ENCODE data around the gene HRAS.

Gene HRAS

GRCh38 chr11:567011-567628 lies 31.7 kb upstream of the HRAS start:
- no peak for DNase-seq

DNA sequence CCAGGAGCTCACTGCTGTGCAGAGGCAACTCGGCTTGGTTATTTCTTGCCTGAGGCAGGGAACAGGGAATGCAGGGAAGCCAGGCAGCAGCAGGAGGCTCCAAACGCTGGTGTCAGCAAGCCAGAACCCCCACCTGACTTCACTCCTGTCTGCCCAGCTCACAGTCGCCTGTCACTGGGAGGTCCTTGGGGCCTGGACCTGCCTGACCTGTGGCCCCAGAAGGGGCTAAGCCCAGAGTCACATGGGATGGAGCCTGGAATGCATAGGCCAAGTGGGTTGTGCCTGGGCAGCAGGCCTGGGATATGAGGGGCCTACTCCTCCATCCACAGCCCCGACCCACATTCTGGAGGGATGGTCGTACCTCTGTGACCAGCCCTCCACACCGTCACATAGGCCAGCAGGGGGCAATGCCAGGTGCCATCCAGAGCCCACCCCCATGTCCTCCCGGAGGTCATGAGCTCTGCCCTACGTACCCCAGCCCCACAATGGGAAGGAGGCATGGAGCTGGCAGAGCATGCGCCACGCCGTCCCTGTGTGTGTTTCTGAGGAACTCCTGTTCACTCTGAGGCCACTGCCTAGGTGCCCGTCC lies 30.6 kb upstream of the HRAS start:
- DNase-seq = no peak

DNA sequence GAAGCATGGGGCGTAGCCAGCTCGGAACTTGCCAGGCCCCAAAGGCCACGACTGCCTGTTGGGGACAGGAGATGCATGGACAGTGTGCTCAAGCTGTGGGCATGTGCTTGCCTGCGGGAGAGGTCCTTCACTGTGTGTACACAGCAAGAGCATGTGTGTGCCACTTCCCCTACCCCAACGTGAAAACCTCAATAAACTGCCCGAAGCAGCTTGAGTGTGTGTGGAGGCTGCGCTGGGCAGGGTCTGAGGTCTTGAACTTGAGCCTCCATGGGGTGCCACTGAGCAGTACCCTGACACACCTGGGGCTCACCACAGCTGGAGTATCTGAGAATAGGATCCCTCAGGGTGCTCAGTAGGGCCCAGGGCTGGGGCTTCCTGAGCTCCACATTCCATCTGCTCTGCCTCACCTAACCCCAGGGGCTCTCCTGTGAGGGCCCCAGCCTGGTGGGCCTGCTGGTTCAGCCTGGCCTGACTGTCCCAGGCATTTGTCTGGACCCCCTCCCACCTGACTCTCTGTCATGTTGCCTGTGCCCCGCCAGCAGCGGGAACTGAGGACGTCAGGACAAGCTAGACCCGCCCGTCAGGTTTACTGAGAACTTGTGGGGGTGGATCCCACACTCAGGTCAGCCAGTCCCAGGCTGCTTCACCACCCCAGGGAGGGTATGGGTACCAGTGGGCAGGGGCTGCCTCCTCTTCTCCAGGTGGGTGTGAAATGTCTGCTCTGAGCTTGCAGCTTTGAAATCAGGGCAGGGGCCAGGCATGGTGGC lies 28.6 kb upstream of the HRAS start:
- no peak for DNase-seq

DNA sequence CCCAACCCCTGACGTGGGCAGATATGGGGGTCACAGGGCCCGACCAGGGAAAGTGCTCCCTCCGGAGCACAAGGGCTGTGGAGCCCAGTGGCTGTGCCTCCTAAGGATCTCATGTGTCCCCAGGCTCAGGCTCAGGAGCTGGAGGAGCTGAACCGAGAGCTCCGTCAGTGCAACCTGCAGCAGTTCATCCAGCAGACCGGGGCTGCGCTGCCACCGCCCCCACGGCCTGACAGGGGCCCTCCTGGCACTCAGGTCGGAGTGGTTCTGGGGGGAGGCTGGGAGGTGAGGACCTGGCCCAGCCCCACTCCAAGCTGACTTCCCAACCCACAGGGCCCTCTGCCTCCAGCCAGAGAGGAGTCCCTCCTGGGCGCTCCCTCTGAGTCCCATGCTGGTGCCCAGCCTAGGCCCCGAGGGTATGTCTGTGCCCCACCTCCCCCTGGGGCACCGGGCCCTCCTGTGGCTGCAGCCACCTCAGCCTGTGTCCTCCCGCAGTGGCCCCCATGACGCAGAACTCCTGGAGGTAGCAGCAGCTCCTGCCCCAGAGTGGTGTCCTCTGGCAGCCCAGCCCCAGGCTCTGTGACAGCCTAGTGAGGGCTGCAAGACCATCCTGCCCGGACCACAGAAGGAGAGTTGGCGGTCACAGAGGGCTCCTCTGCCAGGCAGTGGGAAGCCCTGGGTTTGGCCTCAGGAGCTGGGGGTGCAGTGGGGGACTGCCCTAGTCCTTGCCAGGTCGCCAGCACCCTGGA lies 27.9 kb upstream of the HRAS start:
- no peak for DNase-seq

DNA sequence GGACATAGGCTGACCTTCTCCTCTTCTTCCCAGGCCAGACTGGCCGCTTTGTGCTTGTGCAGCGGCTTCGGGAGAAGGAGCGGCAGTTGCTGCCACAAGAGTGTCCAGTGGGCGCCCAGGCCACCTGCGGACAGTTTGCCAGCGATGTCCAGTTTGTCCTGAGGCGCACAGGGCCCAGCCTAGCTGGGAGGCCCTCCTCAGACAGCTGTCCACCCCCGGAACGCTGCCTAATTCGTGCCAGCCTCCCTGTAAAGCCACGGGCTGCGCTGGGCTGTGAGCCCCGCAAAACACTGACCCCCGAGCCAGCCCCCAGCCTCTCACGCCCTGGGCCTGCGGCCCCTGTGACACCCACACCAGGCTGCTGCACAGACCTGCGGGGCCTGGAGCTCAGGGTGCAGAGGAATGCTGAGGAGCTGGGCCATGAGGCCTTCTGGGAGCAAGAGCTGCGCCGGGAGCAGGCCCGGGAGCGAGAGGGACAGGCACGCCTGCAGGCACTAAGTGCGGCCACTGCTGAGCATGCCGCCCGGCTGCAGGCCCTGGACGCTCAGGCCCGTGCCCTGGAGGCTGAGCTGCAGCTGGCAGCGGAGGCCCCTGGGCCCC lies 26.8 kb upstream of the HRAS start:
- no peak for DNase-seq

GRCh38 chr11:561148-562003 lies 26.0 kb upstream of the HRAS start:
- DNase-seq = peak; percentile 41

- peak; percentile 99 for DNase-seq
These were observed 25.1 kb upstream of the HRAS start, which contains the start of the genes LMNTD2 and RASSF7 for GRCh38 chr11:560305-561147. LMNTD2 (minus strand) TSS chr11:560738; CDS start chr11:560716, 22 bp downstream. RASSF7 (plus strand) TSS chr11:560970; CDS start chr11:561769, 799 bp downstream.

DNA sequence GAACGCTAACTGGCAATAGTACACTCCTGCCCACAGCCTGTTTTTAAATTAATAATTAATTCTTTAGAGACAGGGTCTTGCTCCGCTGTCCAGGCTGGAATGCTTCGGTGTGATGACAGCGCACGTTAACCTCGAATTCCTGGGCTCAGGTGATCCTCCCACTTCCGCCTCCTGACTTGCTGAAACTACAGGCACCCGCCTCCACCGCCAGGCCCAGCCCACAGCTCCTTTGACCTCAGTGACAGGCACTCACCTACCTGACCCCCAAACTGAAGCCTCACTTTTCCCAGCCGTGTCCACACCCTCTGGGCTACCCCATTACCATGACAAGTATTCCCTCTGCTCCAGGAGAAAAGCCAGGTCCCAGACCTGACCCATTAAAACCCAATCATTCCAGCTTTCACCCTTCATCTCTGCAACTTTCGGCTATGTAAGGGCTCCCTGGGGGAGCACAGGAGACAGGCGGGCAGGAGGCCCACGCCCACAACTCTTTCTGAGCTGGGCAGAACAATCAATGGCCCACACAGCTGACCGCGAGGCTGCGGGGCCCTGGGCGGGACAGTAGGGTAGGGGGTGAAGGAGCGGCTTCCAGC lies 24.4 kb upstream of the HRAS start:
- DNase-seq = peak; percentile 25

DNA sequence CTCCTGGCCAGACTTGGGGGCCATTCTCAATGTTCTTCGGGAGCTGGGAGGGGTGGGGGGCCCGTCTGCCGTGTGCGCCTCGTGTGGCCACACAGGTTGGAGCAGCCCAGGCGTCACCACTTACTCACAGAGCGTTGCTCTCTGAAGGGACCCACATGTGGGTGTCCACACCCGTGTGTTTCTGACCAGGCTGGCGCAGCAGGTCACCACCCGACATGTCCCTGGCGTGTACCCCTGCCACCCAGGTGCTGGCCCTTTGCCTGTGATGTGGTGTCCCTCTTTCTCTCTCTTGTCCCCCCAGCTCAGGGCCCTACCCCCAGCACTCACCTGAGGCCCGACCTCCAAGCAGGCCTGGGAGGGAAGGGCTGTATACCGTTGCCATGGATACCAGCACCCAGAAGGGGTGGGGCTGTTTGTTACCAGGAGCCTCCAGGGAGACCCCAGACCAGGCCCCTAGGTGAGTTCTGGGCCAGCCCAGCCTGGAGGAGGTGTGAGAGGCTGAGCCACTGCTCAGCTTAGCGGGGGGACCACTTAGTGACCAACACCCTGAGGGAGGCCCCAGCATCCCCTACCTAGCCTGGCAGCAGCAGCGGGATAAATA lies 23.7 kb upstream of the HRAS start:
- DNase-seq = no peak

GRCh38 chr11:558503-558902 lies 23.1 kb upstream of the HRAS start:
- DNase-seq = no peak

DNA sequence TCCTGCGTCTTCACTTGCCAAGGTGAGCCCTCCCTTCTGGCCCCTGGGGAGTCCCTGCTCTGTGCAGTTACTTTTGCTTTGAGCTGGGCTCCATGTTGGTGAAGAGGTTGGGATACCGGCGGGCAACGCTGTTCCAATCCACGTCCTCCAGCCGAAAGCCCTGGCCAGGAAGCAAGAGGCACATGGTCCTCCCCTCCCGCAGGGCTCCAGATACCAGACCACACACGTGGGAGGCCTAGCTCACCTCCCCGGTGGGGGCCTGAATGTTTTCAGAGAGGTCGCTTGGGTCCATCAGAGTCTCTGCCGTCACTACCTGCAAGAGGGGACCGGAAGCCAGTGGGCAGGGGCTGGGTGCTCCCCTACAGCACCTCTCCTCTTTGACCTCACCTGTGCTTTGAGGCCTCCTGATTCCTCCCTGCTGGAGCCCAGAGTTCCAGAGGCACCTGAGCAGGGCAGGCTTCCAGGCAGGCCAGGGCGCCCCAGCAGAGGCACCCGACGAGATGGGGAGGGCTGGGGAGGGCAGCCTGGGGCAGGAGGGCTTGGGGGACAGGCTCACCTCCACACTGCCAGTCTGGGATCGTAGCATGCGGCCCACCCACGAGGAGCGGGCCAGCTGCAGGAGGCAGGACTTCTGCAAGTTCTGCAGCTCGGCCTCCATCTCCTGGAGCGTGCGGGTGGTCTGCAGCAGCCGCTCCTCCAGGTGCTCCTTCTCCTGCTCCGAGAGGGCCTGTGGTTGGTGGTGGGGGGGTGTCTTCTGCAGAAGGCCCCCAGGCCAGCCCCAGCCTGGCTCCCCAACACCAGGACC lies 22.2 kb upstream of the HRAS start:
- no peak for DNase-seq

GRCh38 chr11:556662-557256 lies 21.4 kb upstream of the HRAS start:
- DNase-seq = no peak

GRCh38 chr11:555780-556661 lies 20.6 kb upstream of the HRAS start:
- DNase-seq = peak; percentile 52

GRCh38 chr11:555227-555779 lies 19.9 kb upstream of the HRAS start:
- no peak for DNase-seq

- peak; percentile 94 for DNase-seq
These were observed 19.3 kb upstream of the HRAS start for GRCh38 chr11:554428-555226.

GRCh38 chr11:553988-554340 lies 18.6 kb upstream of the HRAS start:
- DNase-seq = no peak

Measured in CD4-positive, alpha-beta T cell treated with Interleukin-17A for 4 hours (primary cell).